ENCODE measurements around the gene TXNDC17. TPM values are rescaled to one million over a fixed set of nuclear protein-coding genes. Genes with fewer than 3 reads are reported as not detected.
"Not testable (repeated sequence)": the region's sequence is repeated elsewhere in the genome, so short reads cannot be mapped to it uniquely, and the experiment has no call there.

Gene TXNDC17
- total and polyA plus RNA-seq, 2 of the 4 experiments (the other 2 are of a cell fraction), result 45.0 to 494 TPM

DNA sequence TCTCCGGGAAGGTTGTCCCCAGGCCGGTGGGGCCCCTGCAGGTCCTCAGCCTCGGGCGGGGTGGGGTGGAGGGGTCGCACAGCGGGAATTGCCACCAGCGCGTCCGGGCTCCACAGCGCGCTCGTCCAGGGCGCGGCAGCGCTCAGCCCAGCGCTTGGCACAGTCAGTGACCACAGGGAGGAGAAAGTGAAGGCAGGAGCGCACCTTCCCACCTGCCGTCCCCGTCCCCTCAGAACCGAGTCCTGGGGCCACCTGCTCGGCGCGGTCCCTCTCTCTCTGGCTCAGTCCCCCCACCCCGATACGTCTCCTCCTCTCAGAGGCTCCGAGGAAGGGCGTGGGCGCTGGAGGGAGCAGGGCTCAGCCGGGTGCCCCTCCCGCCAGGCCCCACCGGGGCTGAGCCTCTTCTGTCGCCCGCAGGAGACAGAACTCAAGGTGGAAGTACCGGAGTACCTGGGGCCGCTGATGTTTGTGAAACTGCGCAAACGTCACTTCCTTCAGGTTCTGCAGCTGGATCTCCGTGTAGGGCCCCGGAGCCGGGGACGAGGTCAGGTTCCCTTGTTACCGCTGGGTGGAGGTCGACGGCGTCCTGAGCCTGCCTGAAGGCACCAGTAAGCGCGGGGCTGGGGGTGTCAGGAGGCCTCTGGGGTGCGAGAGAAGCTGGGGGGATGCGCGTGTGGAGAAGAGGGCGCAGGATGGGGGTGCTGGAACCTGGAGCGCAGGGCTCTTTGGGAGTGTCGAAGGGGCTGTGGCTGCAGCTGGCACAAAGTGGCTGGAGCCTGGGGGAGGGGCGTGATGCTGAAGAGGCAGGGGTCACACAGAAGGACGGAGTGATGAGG is 16.2 kb downstream of the TXNDC17 start:
- dilution Hi-C loops (cut with HindIII; ENCODE audit: low sequenced_read_pairs, unreplicated experiment); in situ Hi-C loops (cut with MboI; ENCODE audit: low sequenced_read_pairs); H3K36me3 ChIP-seq (ENCODE audit: control insufficient read depth, insufficient read depth, low read length); BruUV-seq (replicated peaks); H2BK120ac ChIP-seq (ENCODE audit: low read depth, low read length); H2BK20ac ChIP-seq (ENCODE audit: low read depth, low read length); H3K23ac ChIP-seq (ENCODE audit: low read depth, low read length); H4K8ac ChIP-seq (ENCODE audit: low read depth in 2 of 2, low read length in 2 of 2); H2BK5ac ChIP-seq (ENCODE audit: low read depth, low read length, poor library complexity, severe bottlenecking); H3K9me3 ChIP-seq (ENCODE audit: control insufficient read depth, insufficient read depth, low read length); POLR2A ChIA-PET (ENCODE audit: unreplicated experiment); H3K4ac ChIP-seq (ENCODE audit: low read depth, low read length); H2AK9ac ChIP-seq (replicated peaks; ENCODE audit: low read depth, low read length, poor library complexity); H3K4me1 ChIP-seq (ENCODE audit: control insufficient read depth, insufficient read depth, low read length); H3K14ac ChIP-seq (replicated peaks; ENCODE audit: low read depth, low read length); H3K4me3 ChIP-seq (ENCODE audit: insufficient read depth, low read depth, low read length); H3K4me2 ChIP-seq (ENCODE audit: low read depth, low read length); H2BK15ac ChIP-seq (ENCODE audit: low read depth, low read length); H3K9me1 ChIP-seq (ENCODE audit: insufficient read depth, low read length); H4K20me1 ChIP-seq (ENCODE audit: insufficient read depth, low read length); H3K56ac ChIP-seq (ENCODE audit: extremely low read depth, insufficient read depth, low read length); H4K91ac ChIP-seq (ENCODE audit: insufficient read depth, low read depth, low read length); H3K79me1 ChIP-seq (ENCODE audit: low read depth in 1 of 2, low read length in 2 of 2); H3K27ac ChIP-seq (ENCODE audit: insufficient read depth, low read length); CTCF ChIA-PET; H4K5ac ChIP-seq (ENCODE audit: low read depth, low read length); H3K18ac ChIP-seq (ENCODE audit: low read depth, low read length); DNase-seq; H2AK5ac ChIP-seq (ENCODE audit: low read depth, low read length); H2AFZ ChIP-seq (replicated peaks; ENCODE audit: low read length, poor library complexity); H3K9ac ChIP-seq (ENCODE audit: low read depth, low read length); ATAC-seq (ENCODE audit: low read depth): not testable (repeated sequence)
- intact Hi-C loops (cut with micrococcal nuclease), result loop anchor here (10.0 kb wide), 1 partner anchor 1072 kb away; the partner anchor contains the start of gene NLRP1
- peaks cover 52% of the 10 kb centered on the region for H3K27me3 ChIP-seq (ENCODE audit: control insufficient read depth, insufficient read depth, low read length)
- 6% methylated on average over 6 of the region's 55 CpGs; no CpG with 5 or more reads in 1 of the 2 experiments for WGBS, 2 experiments (ENCODE audit: extremely low coverage in 2 of 2, insufficient read length in 1 of 2)

All from IMR-90 (cell line).